Measurements from ENCODE around the gene CACUL1.
A peak's percentile ranks its signal among the peaks of the same experiment; 100 is the strongest.

- TF ChIP-seq POLR2AphosphoS5 (IDR thresholded peaks at IDR 0.05) (peak in 2 of 4 donors; percentile 57 to 79), CTCF (IDR thresholded peaks at IDR 0.05) (no peak), POLR2A (IDR thresholded peaks at IDR 0.05) (no peak)
Observed at GRCh38 chr10:118738406-118738805, 16.4 kb downstream of the CACUL1 start.

Data from sigmoid colon (tissue), 4 donors.